LNCAP (cell line): Measurements from ENCODE around the gene CHCHD3.

Experiments used
- TF ChIP-seq, protein P1 (sequence below): fragments of 450-650 bp; IDR thresholded peaks from 2 replicates; pipeline ENCODE4 v1.5.1; 2017; ENCODE audit warnings: mild to moderate bottlenecking

Gene CHCHD3

DNA sequence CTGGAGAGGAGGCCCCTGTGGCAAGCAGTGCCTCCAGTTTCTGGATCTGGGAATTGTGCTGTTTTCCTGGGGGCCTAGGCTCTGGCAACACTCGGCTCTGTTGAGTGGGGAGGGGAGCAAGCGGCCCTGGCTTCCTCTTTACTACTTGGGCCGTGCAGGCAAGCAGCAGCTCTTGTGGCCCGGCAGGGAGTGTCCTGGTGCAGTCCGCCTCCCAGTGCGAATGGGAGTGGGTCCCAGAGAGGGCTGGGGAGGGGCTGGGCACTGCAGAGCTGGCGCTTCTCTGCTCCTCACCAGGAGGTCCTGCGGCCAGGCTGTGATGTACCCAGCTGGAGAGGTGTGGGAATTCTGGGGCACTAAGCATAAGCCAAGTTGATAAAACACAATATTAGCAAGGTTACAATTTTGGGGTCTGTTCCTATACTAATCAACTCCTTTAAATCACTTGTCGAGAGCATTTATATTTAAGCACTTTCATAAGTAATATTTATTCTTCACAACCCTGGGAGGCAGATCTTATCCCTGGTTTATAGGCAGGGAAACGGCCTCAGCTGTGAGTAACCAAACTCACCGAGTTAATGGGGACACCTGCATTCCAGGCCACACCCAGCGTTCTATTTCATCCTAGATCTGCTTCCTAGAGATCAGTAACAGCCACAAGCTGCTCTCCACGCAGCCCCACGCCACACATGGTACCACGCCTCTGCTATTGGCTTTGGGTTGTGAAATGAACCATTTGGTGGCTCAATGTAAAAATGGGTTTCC, 322.2 kb downstream of the CHCHD3 start:
- TF ChIP-seq, protein P1, sequence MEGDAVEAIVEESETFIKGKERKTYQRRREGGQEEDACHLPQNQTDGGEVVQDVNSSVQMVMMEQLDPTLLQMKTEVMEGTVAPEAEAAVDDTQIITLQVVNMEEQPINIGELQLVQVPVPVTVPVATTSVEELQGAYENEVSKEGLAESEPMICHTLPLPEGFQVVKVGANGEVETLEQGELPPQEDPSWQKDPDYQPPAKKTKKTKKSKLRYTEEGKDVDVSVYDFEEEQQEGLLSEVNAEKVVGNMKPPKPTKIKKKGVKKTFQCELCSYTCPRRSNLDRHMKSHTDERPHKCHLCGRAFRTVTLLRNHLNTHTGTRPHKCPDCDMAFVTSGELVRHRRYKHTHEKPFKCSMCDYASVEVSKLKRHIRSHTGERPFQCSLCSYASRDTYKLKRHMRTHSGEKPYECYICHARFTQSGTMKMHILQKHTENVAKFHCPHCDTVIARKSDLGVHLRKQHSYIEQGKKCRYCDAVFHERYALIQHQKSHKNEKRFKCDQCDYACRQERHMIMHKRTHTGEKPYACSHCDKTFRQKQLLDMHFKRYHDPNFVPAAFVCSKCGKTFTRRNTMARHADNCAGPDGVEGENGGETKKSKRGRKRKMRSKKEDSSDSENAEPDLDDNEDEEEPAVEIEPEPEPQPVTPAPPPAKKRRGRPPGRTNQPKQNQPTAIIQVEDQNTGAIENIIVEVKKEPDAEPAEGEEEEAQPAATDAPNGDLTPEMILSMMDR: no peak

DNA sequence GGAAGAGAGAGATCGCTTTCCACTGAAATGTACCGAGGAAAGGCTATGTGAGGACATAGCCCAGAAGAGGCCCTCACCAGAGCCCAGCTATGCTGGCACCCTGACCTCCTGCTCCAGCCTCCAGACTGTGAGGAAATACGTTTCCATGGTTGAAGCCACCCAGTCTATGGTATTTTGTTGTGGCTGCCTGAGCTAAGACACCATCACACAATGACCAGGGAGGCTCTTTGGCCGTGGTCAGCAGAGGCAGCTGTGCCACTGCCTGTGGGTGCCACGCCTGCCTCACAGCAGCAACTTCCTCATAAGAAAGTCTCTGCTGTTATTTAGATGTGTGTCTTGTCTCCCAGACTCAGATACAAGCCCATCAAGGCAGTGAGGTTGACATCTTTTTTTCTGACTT, 322.9 kb downstream of the CHCHD3 start:
- TF ChIP-seq, protein P1: no peak

- TF ChIP-seq, protein P1: no peak
Measured at GRCh38 chr7:132757783-132758182, 324.1 kb downstream of the CHCHD3 start.

- TF ChIP-seq, protein P1: no peak
Measured at GRCh38 chr7:132756484-132756990, 325.4 kb downstream of the CHCHD3 start.

- TF ChIP-seq, protein P1: no peak
Measured at GRCh38 chr7:132755538-132756483, 326.1 kb downstream of the CHCHD3 start.

GRCh38 chr7:132752431-132752830, 329.5 kb downstream of the CHCHD3 start:
- TF ChIP-seq, protein P1: no peak

GRCh38 chr7:132751244-132751647, 330.6 kb downstream of the CHCHD3 start:
- TF ChIP-seq, protein P1: no peak
